Neural cell (in vitro differentiated cells): ENCODE measurements around the gene INTS12. TPM values are rescaled to one million over a fixed set of nuclear protein-coding genes. Genes with fewer than 3 reads are reported as not detected.

Experiments used
- H2AFZ ChIP-seq: fragments of 200-600, 300-800 bp; sonication (generic), shearing (Covaris generic); 2 replicates; pipeline ENCODE4 v1.6.0; 2014; ENCODE audit warnings: low read depth, mild to moderate bottlenecking, antibody characterized with exemption, low read length, moderate library complexity
- H3F3A ChIP-seq: fragments of 200-600 bp; shearing (Covaris generic); 2 replicates; pipeline ENCODE4 v1.6.1; 2016; ENCODE audit warnings: mild to moderate bottlenecking, moderate library complexity, mixed read lengths, antibody characterized with exemption, low read length; ENCODE audit not compliant: insufficient read depth, poor library complexity, severe bottlenecking
- H3K27ac ChIP-seq: fragments of 200-600, 300-800 bp; sonication (generic), shearing (Covaris generic); 2 replicates; pipeline ENCODE4 v1.5.1; 2014; ENCODE audit warnings: mild to moderate bottlenecking, low read length, moderate library complexity
- H3K27me3 ChIP-seq: fragments of 300-800, 200-600 bp; sonication (generic), shearing (Covaris generic); 2 replicates; pipeline ENCODE4 v1.6.0; 2014; ENCODE audit warnings: mild to moderate bottlenecking, low read depth, low read length, moderate library complexity; ENCODE audit not compliant: insufficient read depth
- H3K36me3 ChIP-seq: fragments of 300-800, 200-600 bp; sonication (generic), shearing (Covaris generic); 2 replicates; pipeline ENCODE4 v1.5.1; 2014; ENCODE audit warnings: mild to moderate bottlenecking, antibody characterized with exemption, low read length, moderate library complexity; ENCODE audit not compliant: insufficient read depth
- H3K4me2 ChIP-seq: fragments of 300-800, 200-600 bp; sonication (generic), shearing (Covaris generic); 2 replicates; pipeline ENCODE4 v1.6.0; 2014; ENCODE audit warnings: mild to moderate bottlenecking, low read length
- H3K4me3 ChIP-seq: fragments of 300-800, 200-600 bp; sonication (generic), shearing (Covaris generic); 2 replicates; pipeline ENCODE4 v1.5.1; 2014; ENCODE audit warnings: mild to moderate bottlenecking, low read length, moderate library complexity
- H3K79me2 ChIP-seq: fragments of 200-600 bp; shearing (Covaris generic); replicated peaks from 2 replicates; pipeline ENCODE4 v1.6.0; 2014; ENCODE audit warnings: mild to moderate bottlenecking, low read length, moderate library complexity; ENCODE audit not compliant: insufficient read depth
- H3K9ac ChIP-seq: fragments of 300-800, 200-600 bp; sonication (generic), shearing (Covaris generic); 2 replicates; pipeline ENCODE4 v1.6.1; 2016; ENCODE audit warnings: mild to moderate bottlenecking, low read length, mixed read lengths
- H3K9me2 ChIP-seq: fragments of 200-600 bp; shearing (Covaris generic); 2 replicates; pipeline ENCODE4 v1.6.1; 2016; ENCODE audit warnings: mild to moderate bottlenecking, low read length, mixed read lengths; ENCODE audit not compliant: insufficient read depth
- H3K9me3 ChIP-seq: fragments of 200-600, 300-800 bp; sonication (generic), shearing (Covaris generic); 2 replicates; pipeline ENCODE4 v1.6.1; 2016; ENCODE audit warnings: mild to moderate bottlenecking, mixed run types, low read length, moderate library complexity, mixed read lengths
- H4K20me1 ChIP-seq: fragments of 200-600 bp; shearing (Covaris generic); 2 replicates; pipeline ENCODE4 v1.6.1; 2016; ENCODE audit warnings: mild to moderate bottlenecking, mixed run types; ENCODE audit not compliant: insufficient read depth
- EP300 ChIP-seq: fragments of 450-650 bp; conservative IDR thresholded peaks from 2 replicates; pipeline ENCODE4 v1.6.1; 2014; ENCODE audit warnings: antibody characterized with exemption, mild to moderate bottlenecking, moderate library complexity; ENCODE audit not compliant: poor library complexity, severe bottlenecking
- EZH2 ChIP-seq: fragments of 200-600, 300-800 bp; shearing (Covaris generic), sonication (generic); IDR thresholded peaks from 2 replicates; pipeline ENCODE4 v1.6.1; 2014; ENCODE audit warnings: antibody characterized with exemption, low read length, borderline replicate concordance, mild to moderate bottlenecking; ENCODE audit not compliant: insufficient read depth, poor library complexity, severe bottlenecking
- MXI1 ChIP-seq: fragments of 450-650 bp; conservative IDR thresholded peaks from 2 replicates; pipeline ENCODE4 v1.6.1; 2014; ENCODE audit warnings: antibody characterized with exemption, mild to moderate bottlenecking; ENCODE audit not compliant: poor library complexity, severe bottlenecking
- POLR2AphosphoS5 ChIP-seq: IDR thresholded peaks from 2 replicates; pipeline ENCODE4 v1.6.1; 2012
- RAD21 ChIP-seq: fragments of 450-650 bp; conservative IDR thresholded peaks from 2 replicates; pipeline ENCODE4 v1.6.1; 2014; ENCODE audit warnings: antibody characterized with exemption, mild to moderate bottlenecking, moderate library complexity
- SMC3 ChIP-seq: fragments of 450-650 bp; conservative IDR thresholded peaks from 2 replicates; pipeline ENCODE4 v1.6.1; 2014; ENCODE audit warnings: antibody characterized with exemption, mild to moderate bottlenecking, moderate library complexity; ENCODE audit not compliant: poor library complexity
- TAF1 ChIP-seq: IDR thresholded peaks from 2 replicates; pipeline ENCODE4 v1.6.1; 2012; ENCODE audit warnings: low read depth
- polyA plus RNA-seq: library from polyadenylated mRNA; depleted of rRNA; stranded (reverse); fragments of >200 nt; gene quantifications from 2 replicates; pipeline ENCODE4 v1.2.3, GENCODE V29; 2014
- TF ChIP-seq, protein P1 (sequence below): IDR thresholded peaks from 2 replicates; pipeline ENCODE4 v1.6.1; 2012; ENCODE audit warnings: borderline replicate concordance
- TF ChIP-seq, protein P2 (sequence below): fragments of 450-650 bp; IDR thresholded peaks from 2 replicates; pipeline ENCODE4 v1.5.1; 2014; ENCODE audit warnings: antibody characterized with exemption, mild to moderate bottlenecking, moderate library complexity; ENCODE audit not compliant: poor library complexity, severe bottlenecking

The INTS12 gene
- polyA plus RNA-seq, 1 donor from 2014 or later: 24.2 TPM

DNA sequence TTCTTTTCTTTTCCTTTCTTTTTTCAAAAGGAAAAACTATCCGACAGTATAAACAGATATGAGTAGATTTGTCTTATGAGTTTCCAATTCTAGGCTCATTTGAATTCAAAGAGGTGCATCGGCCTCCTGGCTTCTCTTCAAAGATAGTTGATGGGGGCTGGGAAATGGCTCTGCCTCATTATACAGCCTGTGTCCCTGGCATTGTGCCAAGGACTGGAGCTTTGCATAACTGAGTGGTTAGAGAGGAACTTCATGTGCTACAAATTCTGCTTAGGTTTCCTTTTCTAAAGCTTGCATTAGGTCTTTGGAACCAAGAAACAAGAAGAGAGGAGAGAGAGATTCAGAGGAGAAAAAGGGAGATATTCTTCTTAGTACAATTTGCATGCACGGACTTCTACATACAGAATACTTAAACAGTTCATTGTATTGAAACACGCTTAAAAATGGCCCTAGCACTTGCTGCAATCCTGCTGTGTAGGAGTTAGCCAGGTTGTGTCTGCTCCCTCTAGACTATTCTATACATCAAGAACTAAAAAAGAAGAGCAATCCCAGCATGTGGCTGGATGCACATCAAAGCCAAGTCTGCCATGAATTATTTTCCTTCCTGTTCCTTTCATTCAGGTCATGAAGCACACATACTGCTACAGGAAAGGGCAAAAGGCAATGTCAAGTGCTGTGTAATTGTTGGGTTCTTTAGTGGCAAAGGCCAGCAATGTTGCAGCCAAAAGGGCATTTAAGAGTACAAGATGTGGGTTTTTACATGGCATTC is 70.9 kb downstream of the INTS12 start:
- Histone ChIP-seq H3K4me3 (no peak overlapping the region), H3K27ac (no peak overlapping the region), H3K27me3 (no peaks in the 10 kb centered on the region), H3K9ac (no peak overlapping the region), H3K9me3 (no peaks in the 10 kb centered on the region), H3F3A (no peaks in the 10 kb centered on the region), H3K9me2 (no peaks in the 10 kb centered on the region), H3K36me3 (no peaks in the 10 kb centered on the region), H2AFZ (no peak overlapping the region), H3K4me2 (no peak overlapping the region), H4K20me1 (no peaks in the 10 kb centered on the region), H3K79me2 (no peaks in the 10 kb centered on the region)
- TF ChIP-seq EZH2 (no peak), SMC3 (no peak), MXI1 (no peak), EP300 (no peak), RAD21 (no peak), POLR2AphosphoS5 (no peak), TAF1 (no peak)
- TF ChIP-seq, protein P1, sequence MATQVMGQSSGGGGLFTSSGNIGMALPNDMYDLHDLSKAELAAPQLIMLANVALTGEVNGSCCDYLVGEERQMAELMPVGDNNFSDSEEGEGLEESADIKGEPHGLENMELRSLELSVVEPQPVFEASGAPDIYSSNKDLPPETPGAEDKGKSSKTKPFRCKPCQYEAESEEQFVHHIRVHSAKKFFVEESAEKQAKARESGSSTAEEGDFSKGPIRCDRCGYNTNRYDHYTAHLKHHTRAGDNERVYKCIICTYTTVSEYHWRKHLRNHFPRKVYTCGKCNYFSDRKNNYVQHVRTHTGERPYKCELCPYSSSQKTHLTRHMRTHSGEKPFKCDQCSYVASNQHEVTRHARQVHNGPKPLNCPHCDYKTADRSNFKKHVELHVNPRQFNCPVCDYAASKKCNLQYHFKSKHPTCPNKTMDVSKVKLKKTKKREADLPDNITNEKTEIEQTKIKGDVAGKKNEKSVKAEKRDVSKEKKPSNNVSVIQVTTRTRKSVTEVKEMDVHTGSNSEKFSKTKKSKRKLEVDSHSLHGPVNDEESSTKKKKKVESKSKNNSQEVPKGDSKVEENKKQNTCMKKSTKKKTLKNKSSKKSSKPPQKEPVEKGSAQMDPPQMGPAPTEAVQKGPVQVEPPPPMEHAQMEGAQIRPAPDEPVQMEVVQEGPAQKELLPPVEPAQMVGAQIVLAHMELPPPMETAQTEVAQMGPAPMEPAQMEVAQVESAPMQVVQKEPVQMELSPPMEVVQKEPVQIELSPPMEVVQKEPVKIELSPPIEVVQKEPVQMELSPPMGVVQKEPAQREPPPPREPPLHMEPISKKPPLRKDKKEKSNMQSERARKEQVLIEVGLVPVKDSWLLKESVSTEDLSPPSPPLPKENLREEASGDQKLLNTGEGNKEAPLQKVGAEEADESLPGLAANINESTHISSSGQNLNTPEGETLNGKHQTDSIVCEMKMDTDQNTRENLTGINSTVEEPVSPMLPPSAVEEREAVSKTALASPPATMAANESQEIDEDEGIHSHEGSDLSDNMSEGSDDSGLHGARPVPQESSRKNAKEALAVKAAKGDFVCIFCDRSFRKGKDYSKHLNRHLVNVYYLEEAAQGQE: no peak
- TF ChIP-seq, protein P2, sequence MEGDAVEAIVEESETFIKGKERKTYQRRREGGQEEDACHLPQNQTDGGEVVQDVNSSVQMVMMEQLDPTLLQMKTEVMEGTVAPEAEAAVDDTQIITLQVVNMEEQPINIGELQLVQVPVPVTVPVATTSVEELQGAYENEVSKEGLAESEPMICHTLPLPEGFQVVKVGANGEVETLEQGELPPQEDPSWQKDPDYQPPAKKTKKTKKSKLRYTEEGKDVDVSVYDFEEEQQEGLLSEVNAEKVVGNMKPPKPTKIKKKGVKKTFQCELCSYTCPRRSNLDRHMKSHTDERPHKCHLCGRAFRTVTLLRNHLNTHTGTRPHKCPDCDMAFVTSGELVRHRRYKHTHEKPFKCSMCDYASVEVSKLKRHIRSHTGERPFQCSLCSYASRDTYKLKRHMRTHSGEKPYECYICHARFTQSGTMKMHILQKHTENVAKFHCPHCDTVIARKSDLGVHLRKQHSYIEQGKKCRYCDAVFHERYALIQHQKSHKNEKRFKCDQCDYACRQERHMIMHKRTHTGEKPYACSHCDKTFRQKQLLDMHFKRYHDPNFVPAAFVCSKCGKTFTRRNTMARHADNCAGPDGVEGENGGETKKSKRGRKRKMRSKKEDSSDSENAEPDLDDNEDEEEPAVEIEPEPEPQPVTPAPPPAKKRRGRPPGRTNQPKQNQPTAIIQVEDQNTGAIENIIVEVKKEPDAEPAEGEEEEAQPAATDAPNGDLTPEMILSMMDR: no peak

DNA sequence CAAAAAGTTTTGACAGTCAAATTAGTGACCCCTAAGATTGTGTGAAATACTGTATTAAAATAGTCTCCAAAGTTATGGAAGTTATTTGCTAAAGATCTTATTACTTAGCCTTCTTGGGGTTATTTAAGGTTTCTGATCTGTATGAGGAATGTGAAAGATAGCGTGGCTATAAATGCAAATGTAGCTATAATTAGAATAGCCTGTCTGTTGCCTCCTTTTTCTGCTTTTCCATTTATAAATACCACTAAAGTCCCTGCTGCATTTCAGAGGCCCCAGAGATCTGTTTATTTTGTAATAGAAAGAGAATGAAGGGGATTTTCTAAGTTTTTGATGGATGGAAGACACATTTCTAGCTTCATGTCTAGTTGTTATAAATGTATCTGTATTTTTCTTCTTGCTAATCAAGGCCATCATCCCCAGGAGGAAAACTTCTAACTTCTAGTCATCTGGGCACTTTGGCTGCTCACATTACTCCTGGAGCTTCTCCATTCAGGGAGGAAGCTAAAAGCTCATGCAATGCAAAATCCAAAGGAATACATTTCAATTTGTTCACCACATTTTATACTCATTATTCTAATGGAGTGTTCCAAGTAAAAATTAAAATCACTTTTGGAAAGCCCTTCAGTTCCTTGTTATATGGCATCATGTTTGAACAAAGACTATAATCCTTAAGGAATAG is 73.9 kb downstream of the INTS12 start:
- H3K36me3 ChIP-seq: no peaks in the 10 kb centered on the region
- H3F3A ChIP-seq: no peaks in the 10 kb centered on the region
- H3K27me3 ChIP-seq: no peaks in the 10 kb centered on the region
- H3K9me2 ChIP-seq: no peaks in the 10 kb centered on the region
- no peak overlapping the region for H2AFZ ChIP-seq
- H3K79me2 ChIP-seq: no peaks in the 10 kb centered on the region
- no peaks in the 10 kb centered on the region for H4K20me1 ChIP-seq
- no peak overlapping the region for H3K27ac ChIP-seq
- no peak overlapping the region for H3K4me2 ChIP-seq
- no peak overlapping the region for H3K9ac ChIP-seq
- TF ChIP-seq SMC3: no peak
- no peak for TF ChIP-seq EZH2
- TF ChIP-seq, protein P1: no peak
- no peak for TF ChIP-seq RAD21
- TF ChIP-seq, protein P2: no peak
- TF ChIP-seq MXI1: no peak
- no peak for TF ChIP-seq POLR2AphosphoS5
- no peak for TF ChIP-seq TAF1
- TF ChIP-seq EP300: no peak
- no peaks in the 10 kb centered on the region for H3K9me3 ChIP-seq
- H3K4me3 ChIP-seq: no peak overlapping the region
